Heart left ventricle (tissue), 13 donors: ENCODE results near the gene TSSK1B.

Experiments
- CTCF ChIP-seq, 12 donors: fragments of 200-600 bp; sonication (generic) in 4 of 12; IDR thresholded peaks; one replicate each; pipeline versions ENCODE4 v1.5.0 to v1.8.0; 2018 to 2022; ENCODE audit warnings: antibody characterized with exemption in 12 of 12, mild to moderate bottlenecking in 5 of 12
- POLR2A ChIP-seq, 2 donors: fragments of 450-650 bp; IDR thresholded peaks; one replicate each; pipeline ENCODE4 v1.6.1; 2017; ENCODE audit warnings: antibody characterized with exemption in 2 of 2, mild to moderate bottlenecking in 2 of 2, moderate library complexity in 2 of 2
- donor health status: ischemic (EF 13 %, LVEDD 7.1; RV severe dilation, severe dysfunction).
- donor health status: DM: no; HTN: yes; CAD: no.
- donor health status: DM: no; HTN: no; CAD: no.
- donor health status: ischemic (EF 25% LVEDD 6.9; RV normal size, moderate dysfunction).
- donor health status: ischemic (EF 25% LVEDD 5.7; RV mildly dilated, moderate dysfunction).
- donor health status: ischemic (EF 35%, LVEDD 5.7; RV mildly dilated, moderate dysfunction).
- donor health status: nonischemic (EF 11% LVEDD 7.7; RV severe dilation, severe dysfunction).
- donor health status: DM: yes; HTN: yes; CAD: no.
- donor health status: PGD.
- donor health status: ischemic (EF 29% LVEDD 5.4; RV normal size, mild dysfunction).
- donor health status: nonischemic (EF 23%, LVEDD 6.1; RV moderate dilation, normal function).

GRCh38 chr5:113478691-113479090 lies 43.9 kb upstream of the TSSK1B start:
- TF ChIP-seq CTCF (IDR thresholded peaks at IDR 0.05) (no peak), POLR2A (IDR thresholded peaks at IDR 0.05) (no peak)
